Measurements from ENCODE around the gene EEF1E1. TPM values are rescaled to one million over a fixed set of nuclear protein-coding genes. Genes with fewer than 3 reads are reported as not detected.

The EEF1E1 gene
- total and polyA plus RNA-seq, 4 donors, result 12.9 to 30.6 (median 18.3) TPM

DNA sequence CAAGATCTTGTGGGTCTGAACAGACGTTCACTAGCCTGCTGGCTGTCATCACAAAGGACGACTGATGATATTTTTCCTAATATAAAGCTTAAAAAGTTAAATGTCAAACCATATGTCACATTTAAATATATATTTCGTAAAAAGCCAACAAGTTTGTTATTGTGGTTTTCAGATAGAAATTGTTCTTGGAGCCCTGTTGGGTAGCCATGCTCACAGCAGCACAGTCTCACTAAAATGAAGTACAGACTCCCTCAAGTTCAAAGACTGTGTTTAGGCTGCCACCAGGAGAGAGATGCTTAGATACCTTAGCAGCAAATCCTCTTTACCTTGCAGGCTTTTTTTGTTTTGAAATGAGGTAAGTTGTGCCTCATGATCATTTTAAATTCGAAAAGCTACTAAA is 17.8 kb downstream of the EEF1E1 start:
- no peak for TF ChIP-seq FOXA1 (IDR thresholded peaks at IDR 0.05)
- TF ChIP-seq, protein P1, sequence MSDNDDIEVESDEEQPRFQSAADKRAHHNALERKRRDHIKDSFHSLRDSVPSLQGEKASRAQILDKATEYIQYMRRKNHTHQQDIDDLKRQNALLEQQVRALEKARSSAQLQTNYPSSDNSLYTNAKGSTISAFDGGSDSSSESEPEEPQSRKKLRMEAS (IDR thresholded peaks at IDR 0.05), result no peak
- TF ChIP-seq, protein P2, sequence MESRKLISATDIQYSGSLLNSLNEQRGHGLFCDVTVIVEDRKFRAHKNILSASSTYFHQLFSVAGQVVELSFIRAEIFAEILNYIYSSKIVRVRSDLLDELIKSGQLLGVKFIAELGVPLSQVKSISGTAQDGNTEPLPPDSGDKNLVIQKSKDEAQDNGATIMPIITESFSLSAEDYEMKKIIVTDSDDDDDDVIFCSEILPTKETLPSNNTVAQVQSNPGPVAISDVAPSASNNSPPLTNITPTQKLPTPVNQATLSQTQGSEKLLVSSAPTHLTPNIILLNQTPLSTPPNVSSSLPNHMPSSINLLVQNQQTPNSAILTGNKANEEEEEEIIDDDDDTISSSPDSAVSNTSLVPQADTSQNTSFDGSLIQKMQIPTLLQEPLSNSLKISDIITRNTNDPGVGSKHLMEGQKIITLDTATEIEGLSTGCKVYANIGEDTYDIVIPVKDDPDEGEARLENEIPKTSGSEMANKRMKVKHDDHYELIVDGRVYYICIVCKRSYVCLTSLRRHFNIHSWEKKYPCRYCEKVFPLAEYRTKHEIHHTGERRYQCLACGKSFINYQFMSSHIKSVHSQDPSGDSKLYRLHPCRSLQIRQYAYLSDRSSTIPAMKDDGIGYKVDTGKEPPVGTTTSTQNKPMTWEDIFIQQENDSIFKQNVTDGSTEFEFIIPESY (IDR thresholded peaks at IDR 0.05), result no peak
- no peak for TF ChIP-seq HNF4A (conservative IDR thresholded peaks at IDR 0.05)
- TF ChIP-seq JUND (IDR thresholded peaks at IDR 0.05), result no peak
- no peak for TF ChIP-seq TAF1 (conservative IDR thresholded peaks at IDR 0.05)
- no peak for TF ChIP-seq GABPA (IDR thresholded peaks at IDR 0.05 in 1 of 2, conservative IDR thresholded peaks at IDR 0.05 in 1 of 2)
- TF ChIP-seq SP1 (IDR thresholded peaks at IDR 0.05), result no peak
- no peak for TF ChIP-seq EGR1 (IDR thresholded peaks at IDR 0.05; ENCODE audit: low read depth in 2 of 2)
- no peak for TF ChIP-seq ATF3 (IDR thresholded peaks at IDR 0.05)
- no peak for TF ChIP-seq NR2F2 (IDR thresholded peaks at IDR 0.05)
- TF ChIP-seq RAD21 (IDR thresholded peaks at IDR 0.05), result no peak
- TF ChIP-seq, protein P3, sequence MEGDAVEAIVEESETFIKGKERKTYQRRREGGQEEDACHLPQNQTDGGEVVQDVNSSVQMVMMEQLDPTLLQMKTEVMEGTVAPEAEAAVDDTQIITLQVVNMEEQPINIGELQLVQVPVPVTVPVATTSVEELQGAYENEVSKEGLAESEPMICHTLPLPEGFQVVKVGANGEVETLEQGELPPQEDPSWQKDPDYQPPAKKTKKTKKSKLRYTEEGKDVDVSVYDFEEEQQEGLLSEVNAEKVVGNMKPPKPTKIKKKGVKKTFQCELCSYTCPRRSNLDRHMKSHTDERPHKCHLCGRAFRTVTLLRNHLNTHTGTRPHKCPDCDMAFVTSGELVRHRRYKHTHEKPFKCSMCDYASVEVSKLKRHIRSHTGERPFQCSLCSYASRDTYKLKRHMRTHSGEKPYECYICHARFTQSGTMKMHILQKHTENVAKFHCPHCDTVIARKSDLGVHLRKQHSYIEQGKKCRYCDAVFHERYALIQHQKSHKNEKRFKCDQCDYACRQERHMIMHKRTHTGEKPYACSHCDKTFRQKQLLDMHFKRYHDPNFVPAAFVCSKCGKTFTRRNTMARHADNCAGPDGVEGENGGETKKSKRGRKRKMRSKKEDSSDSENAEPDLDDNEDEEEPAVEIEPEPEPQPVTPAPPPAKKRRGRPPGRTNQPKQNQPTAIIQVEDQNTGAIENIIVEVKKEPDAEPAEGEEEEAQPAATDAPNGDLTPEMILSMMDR (IDR thresholded peaks at IDR 0.05; ENCODE audit: low read depth, low read length, missing input control), result no peak
- no peak for TF ChIP-seq HNF4G (IDR thresholded peaks at IDR 0.05)
- no peak for TF ChIP-seq YY1 (IDR thresholded peaks at IDR 0.05)
- H3K27ac ChIP-seq (ENCODE audit: low read depth in 1 of 2, low read length in 2 of 2), result peak overlapping the region; percentile 52 to 72
- H3K4me3 ChIP-seq (ENCODE audit: low read depth in 1 of 3, low read length in 3 of 3), result no peak overlapping the region
- no peaks in the 10 kb centered on the region for H3K9me3 ChIP-seq (ENCODE audit: control insufficient read depth in 4 of 4, low read length in 3 of 4)
- peaks cover 0 to 17% (median 8%) of the 10 kb centered on the region in 4 donors for H3K36me3 ChIP-seq (ENCODE audit: control insufficient read depth in 4 of 4, insufficient read depth in 3 of 4, low read depth in 1 of 4, low read length in 3 of 4)
- DNase-seq (ENCODE audit: low spot score), result no peak
- 70% methylated on average over 4 of the region's 4 CpGs for WGBS
- H3K9ac ChIP-seq (ENCODE audit: low read depth in 1 of 2, low read length in 2 of 2), result no peak overlapping the region
- peaks cover 13 to 42% (median 21%) of the 10 kb centered on the region in 4 donors for H3K4me1 ChIP-seq (ENCODE audit: control insufficient read depth in 4 of 4, insufficient read depth in 4 of 4, low read length in 3 of 4)
- no peaks in the 10 kb centered on the region for H3K27me3 ChIP-seq (ENCODE audit: control insufficient read depth in 4 of 4, insufficient read depth in 4 of 4, low read length in 3 of 4)

DNA sequence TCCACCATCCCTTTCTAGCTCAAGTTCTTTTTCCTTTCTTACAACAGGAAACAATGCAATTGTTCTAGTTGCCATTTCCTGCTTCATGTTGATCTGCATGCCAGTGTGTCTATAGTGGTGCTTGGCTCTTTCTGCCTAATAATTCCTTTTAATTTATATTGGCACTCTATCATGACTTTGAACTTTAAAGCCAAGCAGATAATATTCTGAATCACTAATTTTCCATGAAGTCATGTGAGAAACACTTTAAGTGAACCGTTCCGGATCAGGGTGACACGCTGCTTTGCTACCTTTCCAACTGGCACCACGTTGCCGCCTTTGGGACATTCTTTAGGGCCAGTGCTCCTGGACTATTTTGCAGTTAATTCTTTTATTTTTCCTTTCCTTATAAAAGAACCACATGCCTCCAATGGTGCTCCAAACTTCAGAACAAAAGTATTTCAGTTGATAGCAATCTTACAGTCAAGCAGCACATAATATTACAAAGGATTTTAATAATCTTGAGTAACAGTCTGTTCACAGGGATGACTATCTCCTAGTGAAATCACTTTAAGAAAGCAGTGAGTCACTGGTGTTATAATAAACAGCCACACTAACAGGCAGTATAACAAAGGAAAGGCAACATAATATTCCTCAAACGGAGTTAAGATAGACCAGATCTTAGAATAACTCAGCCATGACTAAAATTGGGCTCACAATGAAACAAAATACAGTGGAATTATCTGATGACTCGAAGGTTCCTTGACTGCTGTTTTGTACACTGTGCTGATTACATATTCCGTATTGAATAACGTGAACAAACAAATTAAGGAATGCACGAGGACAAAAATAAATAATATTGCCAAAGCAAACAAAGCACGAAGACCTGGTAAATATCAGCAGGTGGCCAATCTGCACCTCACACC is 19.1 kb downstream of the EEF1E1 start:
- peaks cover 13 to 42% (median 23%) of the 10 kb centered on the region in 4 donors for H3K4me1 ChIP-seq (ENCODE audit: control insufficient read depth in 4 of 4, insufficient read depth in 4 of 4, low read length in 3 of 4)
- DNase-seq (ENCODE audit: low spot score), result no peak
- peak overlapping the region; percentile 25 to 60 for H3K27ac ChIP-seq (ENCODE audit: low read depth in 1 of 2, low read length in 2 of 2)
- no peak overlapping the region for H3K9ac ChIP-seq (ENCODE audit: low read depth in 1 of 2, low read length in 2 of 2)
- no peaks in the 10 kb centered on the region for H3K27me3 ChIP-seq (ENCODE audit: control insufficient read depth in 4 of 4, insufficient read depth in 4 of 4, low read length in 3 of 4)
- H3K4me3 ChIP-seq (ENCODE audit: low read depth in 1 of 3, low read length in 3 of 3), result no peak overlapping the region
- peaks cover 0 to 6% (median 3%) of the 10 kb centered on the region in 4 donors for H3K36me3 ChIP-seq (ENCODE audit: control insufficient read depth in 4 of 4, insufficient read depth in 3 of 4, low read depth in 1 of 4, low read length in 3 of 4)
- 51% methylated on average over 11 of the region's 11 CpGs for WGBS
- no peaks in the 10 kb centered on the region for H3K9me3 ChIP-seq (ENCODE audit: control insufficient read depth in 4 of 4, low read length in 3 of 4)
- TF ChIP-seq, protein P1 (IDR thresholded peaks at IDR 0.05), result no peak
- TF ChIP-seq, protein P2 (IDR thresholded peaks at IDR 0.05), result no peak
- TF ChIP-seq FOXA2 (IDR thresholded peaks at IDR 0.05) (no peak), JUND (IDR thresholded peaks at IDR 0.05) (no peak), FOXA1 (IDR thresholded peaks at IDR 0.05) (no peak), NR2F2 (IDR thresholded peaks at IDR 0.05) (no peak), REST (IDR thresholded peaks at IDR 0.05) (no peak), HNF4G (IDR thresholded peaks at IDR 0.05) (no peak), SP1 (IDR thresholded peaks at IDR 0.05) (no peak), TAF1 (conservative IDR thresholded peaks at IDR 0.05) (no peak), GABPA (IDR thresholded peaks at IDR 0.05 in 1 of 2, conservative IDR thresholded peaks at IDR 0.05 in 1 of 2) (no peak), ATF3 (IDR thresholded peaks at IDR 0.05) (no peak), RAD21 (IDR thresholded peaks at IDR 0.05) (no peak)

Measured in liver (tissue), 9 donors.